GM10266 (cell line): ENCODE measurements around the gene CSTPP1.

Source experiments
- DNase-seq: peaks from one replicate; pipeline ENCODE4 v3.0.0; 2012; ENCODE audit errors: extremely low spot score
- TF ChIP-seq, protein P1 (sequence below): IDR thresholded peaks from 2 replicates; pipeline ENCODE4 v1.5.1; 2012; ENCODE audit warnings: mild to moderate bottlenecking, low read depth; ENCODE audit not compliant: control insufficient read depth, insufficient read depth; ENCODE audit errors: missing control alignments

The CSTPP1 gene

DNA sequence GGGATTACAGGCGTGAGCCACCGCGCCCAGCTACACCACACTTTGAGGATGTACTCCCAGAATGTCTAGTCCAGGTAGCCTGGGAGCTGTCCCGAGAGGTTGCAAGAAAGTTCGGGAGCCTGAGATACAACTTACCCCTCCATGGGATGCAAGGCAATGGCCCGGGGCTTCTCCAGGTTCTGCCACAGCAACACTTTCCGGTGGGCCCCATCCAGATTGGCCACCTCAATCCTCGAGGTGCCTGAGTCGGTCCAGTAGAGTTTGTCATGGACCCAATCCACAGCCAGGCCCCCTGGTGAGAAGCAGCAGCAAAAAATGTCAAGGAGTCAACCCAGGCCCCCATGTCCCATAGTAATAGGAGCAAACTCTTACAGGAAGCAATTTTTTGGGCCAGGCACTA is 43.7 kb upstream of the CSTPP1 start:
- no peak for DNase-seq
- TF ChIP-seq, protein P1, sequence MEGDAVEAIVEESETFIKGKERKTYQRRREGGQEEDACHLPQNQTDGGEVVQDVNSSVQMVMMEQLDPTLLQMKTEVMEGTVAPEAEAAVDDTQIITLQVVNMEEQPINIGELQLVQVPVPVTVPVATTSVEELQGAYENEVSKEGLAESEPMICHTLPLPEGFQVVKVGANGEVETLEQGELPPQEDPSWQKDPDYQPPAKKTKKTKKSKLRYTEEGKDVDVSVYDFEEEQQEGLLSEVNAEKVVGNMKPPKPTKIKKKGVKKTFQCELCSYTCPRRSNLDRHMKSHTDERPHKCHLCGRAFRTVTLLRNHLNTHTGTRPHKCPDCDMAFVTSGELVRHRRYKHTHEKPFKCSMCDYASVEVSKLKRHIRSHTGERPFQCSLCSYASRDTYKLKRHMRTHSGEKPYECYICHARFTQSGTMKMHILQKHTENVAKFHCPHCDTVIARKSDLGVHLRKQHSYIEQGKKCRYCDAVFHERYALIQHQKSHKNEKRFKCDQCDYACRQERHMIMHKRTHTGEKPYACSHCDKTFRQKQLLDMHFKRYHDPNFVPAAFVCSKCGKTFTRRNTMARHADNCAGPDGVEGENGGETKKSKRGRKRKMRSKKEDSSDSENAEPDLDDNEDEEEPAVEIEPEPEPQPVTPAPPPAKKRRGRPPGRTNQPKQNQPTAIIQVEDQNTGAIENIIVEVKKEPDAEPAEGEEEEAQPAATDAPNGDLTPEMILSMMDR = no peak

DNA sequence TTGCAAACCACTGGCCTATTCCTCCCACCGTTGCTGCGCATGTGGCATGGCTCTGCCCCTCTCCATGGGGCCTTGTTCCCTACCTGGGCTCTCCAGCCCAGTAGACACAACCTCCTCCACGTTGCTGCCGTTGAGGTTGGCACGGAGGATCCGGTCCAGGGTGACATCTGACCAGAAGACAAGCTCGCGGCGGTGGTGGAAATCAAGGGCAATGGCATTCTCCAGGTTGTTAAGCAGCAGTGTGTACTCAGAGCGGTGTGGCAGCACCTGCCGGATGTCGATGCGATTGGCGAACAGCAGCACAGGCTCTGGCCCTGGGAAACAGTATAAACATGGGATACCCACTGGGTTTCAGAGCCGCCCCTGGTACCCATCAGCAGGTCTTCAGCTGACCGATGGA is 42.1 kb upstream of the CSTPP1 start:
- TF ChIP-seq, protein P1 = no peak
- DNase-seq = no peak

DNA sequence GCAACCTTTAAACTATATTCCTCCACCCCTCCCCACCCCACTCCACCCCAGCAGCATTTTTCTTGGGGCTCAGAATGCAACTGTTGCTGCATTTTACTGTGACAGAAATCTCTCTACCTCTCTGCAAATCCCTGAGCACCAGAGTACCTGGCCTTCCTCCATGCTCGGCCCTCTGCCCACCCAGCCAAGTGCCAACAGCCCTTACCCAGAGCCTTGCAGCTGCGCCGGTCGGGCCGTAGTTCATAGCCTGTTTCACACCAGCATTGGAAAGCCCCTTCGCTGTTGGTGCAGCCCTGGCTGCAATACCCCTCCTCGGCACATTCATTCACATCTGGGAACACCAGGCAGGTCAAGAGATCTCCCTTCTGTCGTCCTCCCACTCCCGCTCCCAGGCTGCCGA is 41.6 kb upstream of the CSTPP1 start:
- TF ChIP-seq, protein P1 = no peak
- DNase-seq = no peak

- no peak for DNase-seq
- TF ChIP-seq, protein P1 = no peak
Measured at GRCh38 chr11:46895821-46896220, 40.7 kb upstream of the CSTPP1 start.

- TF ChIP-seq, protein P1 = no peak
- peak; percentile 60 for DNase-seq
Measured at GRCh38 chr11:46896719-46897406, 39.7 kb upstream of the CSTPP1 start.

DNA sequence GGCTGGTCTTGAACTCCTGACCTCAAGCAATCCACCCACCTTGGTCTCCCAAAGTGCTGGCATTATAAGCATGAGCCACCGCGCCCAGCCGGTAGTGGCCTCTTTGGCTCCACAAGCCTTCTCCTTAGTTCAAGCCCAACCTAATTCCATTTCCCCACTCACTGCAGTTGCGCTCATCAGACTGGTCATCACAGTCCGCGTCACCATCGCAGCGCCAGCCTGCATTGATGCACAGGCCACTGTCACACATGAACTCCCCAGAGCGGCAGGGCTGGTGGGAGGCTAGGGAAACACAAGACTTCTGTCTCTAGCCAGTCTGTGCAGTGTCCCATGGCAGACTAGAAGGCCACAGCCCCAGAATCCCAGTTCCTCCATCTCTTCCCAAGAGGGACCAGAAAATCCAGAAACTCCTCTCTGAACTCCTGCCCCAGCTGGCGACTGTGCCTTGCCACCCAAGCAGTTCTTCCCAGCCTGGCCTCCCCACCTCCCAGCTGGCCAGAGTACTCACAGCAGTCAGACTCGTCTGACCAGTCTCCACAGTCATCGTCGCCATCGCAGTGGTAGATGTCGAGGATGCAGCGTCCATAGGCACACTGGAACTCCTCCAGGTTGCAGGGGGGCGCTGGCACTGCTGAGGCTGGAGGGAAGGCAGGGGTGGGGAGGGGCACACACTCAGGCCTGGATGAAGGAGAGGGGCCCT is 38.0 kb upstream of the CSTPP1 start:
- DNase-seq = no peak
- TF ChIP-seq, protein P1 = no peak

DNA sequence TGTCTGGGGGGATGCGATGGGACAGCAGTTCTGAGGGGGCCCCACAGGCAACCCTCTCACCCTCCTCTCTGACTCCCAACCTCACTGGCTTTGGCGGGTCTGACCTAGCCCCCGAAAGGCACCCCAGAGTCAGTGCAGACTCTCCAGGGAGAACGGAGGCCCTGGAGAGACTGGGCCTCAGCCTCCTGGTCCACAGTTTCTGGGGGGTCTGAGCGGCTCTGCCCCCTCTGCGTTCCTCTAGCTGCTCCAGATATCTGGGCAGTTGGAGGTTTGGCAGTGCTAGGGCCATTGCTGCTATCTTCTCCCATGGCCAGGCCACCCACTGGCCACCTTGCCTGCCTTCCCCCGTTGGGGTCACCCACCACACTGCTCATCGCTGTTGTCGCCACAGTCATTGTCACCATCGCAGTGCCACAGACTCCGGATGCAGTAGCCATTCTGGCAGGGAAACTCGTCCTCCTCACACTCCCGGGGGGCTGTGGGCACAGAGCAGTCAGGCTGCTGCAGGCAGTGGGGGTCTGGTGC is 37.0 kb upstream of the CSTPP1 start:
- DNase-seq = no peak
- TF ChIP-seq, protein P1 = no peak
